Astrocyte (in vitro differentiated cells and primary cell): ENCODE measurements around the gene PROSER3. TPM values are rescaled to one million over a fixed set of nuclear protein-coding genes. Genes with fewer than 3 reads are reported as not detected.

Experiments
- DNase-seq: peaks from one replicate; pipeline ENCODE4 v3.0.0-alpha.2; 2010; ENCODE audit warnings: low read depth
- FAIRE-seq: peaks from 2 replicates; lab custom pipeline; 2011; peaks lifted over from hg19 to GRCh38; lab: Jason Lieb, UNC
- H2AFZ ChIP-seq: 2 replicates; pipeline ENCODE4 v1.6.0; 2012; ENCODE audit warnings: low read depth, low read length, inconsistent platforms
- H3K27ac ChIP-seq: 2 replicates; pipeline ENCODE4 v1.5.1; 2011; ENCODE audit warnings: low read depth, low read length, inconsistent platforms
- H3K27me3 ChIP-seq: 2 replicates; pipeline ENCODE4 v1.6.0; 2011; ENCODE audit warnings: low read length, inconsistent platforms; ENCODE audit not compliant: insufficient read depth
- H3K36me3 ChIP-seq: 2 replicates; pipeline ENCODE4 v1.5.1; 2011; ENCODE audit warnings: low read length, inconsistent platforms; ENCODE audit not compliant: insufficient read depth
- H3K4me1 ChIP-seq: 2 replicates; pipeline ENCODE4 v1.5.1; 2011; ENCODE audit warnings: low read length, inconsistent platforms; ENCODE audit not compliant: insufficient read depth
- H3K4me2 ChIP-seq: 2 replicates; pipeline ENCODE4 v1.6.0; 2012; ENCODE audit warnings: low read length, inconsistent platforms
- H3K4me3 ChIP-seq: 2 replicates; pipeline ENCODE4 v1.5.1; 2011; ENCODE audit warnings: low read depth, mild to moderate bottlenecking, low read length, inconsistent platforms; ENCODE audit not compliant: insufficient read depth
- H3K79me2 ChIP-seq: 2 replicates; pipeline ENCODE4 v1.6.0; 2012; ENCODE audit warnings: mild to moderate bottlenecking, low read length, inconsistent platforms; ENCODE audit not compliant: insufficient read depth
- H3K9ac ChIP-seq: 2 replicates; pipeline ENCODE4 v1.6.0; 2012; ENCODE audit warnings: mild to moderate bottlenecking, low read length, inconsistent platforms
- H3K9me3 ChIP-seq: 2 replicates; pipeline ENCODE4 v1.5.1; 2012; ENCODE audit warnings: low read depth, mild to moderate bottlenecking, low read length, inconsistent platforms; ENCODE audit not compliant: insufficient read depth
- H4K20me1 ChIP-seq: 2 replicates; pipeline ENCODE4 v1.6.0; 2012; ENCODE audit warnings: low read length, inconsistent platforms; ENCODE audit not compliant: insufficient read depth
- H3K27ac Mint-ChIP-seq: one replicate; pipeline ENCODE4 v1.8.0; 2021; ENCODE audit warnings: mild to moderate bottlenecking, mixed read lengths; ENCODE audit not compliant: unreplicated experiment
- H3K27me3 Mint-ChIP-seq: one replicate; pipeline ENCODE4 v1.8.0; 2021; ENCODE audit warnings: low read depth, mixed read lengths; ENCODE audit not compliant: unreplicated experiment
- H3K36me3 Mint-ChIP-seq: one replicate; pipeline ENCODE4 v1.8.0; 2021; ENCODE audit warnings: low read depth, mixed read lengths; ENCODE audit not compliant: unreplicated experiment
- H3K4me1 Mint-ChIP-seq: one replicate; pipeline ENCODE4 v1.8.0; 2021; ENCODE audit warnings: low read depth, mixed read lengths; ENCODE audit not compliant: unreplicated experiment
- H3K4me3 Mint-ChIP-seq: one replicate; pipeline ENCODE4 v1.8.0; 2021; ENCODE audit warnings: mild to moderate bottlenecking, moderate library complexity, mixed read lengths; ENCODE audit not compliant: unreplicated experiment
- H3K9me3 Mint-ChIP-seq: one replicate; pipeline ENCODE4 v1.8.0; 2021; ENCODE audit warnings: mild to moderate bottlenecking, mixed read lengths; ENCODE audit not compliant: unreplicated experiment
- EZH2 ChIP-seq: IDR thresholded peaks from 2 replicates; pipeline ENCODE4 v1.6.1; 2012; ENCODE audit warnings: mild to moderate bottlenecking, low read length, inconsistent platforms; ENCODE audit not compliant: insufficient read depth
- total RNA-seq: library from RNA; stranded (reverse); gene quantifications from 2 replicates; pipeline ENCODE4 v1.2.1, GENCODE V29; 2021
- TF ChIP-seq, protein P1 (sequence below): IDR thresholded peaks from 2 replicates; pipeline ENCODE4 v1.5.1; 2011; ENCODE audit warnings: low read depth, mild to moderate bottlenecking, inconsistent platforms, low read length, moderate library complexity; ENCODE audit not compliant: insufficient read depth

PROSER3 gene
- total RNA-seq, 1 donor from 2014 or later = 35.6 TPM

DNA sequence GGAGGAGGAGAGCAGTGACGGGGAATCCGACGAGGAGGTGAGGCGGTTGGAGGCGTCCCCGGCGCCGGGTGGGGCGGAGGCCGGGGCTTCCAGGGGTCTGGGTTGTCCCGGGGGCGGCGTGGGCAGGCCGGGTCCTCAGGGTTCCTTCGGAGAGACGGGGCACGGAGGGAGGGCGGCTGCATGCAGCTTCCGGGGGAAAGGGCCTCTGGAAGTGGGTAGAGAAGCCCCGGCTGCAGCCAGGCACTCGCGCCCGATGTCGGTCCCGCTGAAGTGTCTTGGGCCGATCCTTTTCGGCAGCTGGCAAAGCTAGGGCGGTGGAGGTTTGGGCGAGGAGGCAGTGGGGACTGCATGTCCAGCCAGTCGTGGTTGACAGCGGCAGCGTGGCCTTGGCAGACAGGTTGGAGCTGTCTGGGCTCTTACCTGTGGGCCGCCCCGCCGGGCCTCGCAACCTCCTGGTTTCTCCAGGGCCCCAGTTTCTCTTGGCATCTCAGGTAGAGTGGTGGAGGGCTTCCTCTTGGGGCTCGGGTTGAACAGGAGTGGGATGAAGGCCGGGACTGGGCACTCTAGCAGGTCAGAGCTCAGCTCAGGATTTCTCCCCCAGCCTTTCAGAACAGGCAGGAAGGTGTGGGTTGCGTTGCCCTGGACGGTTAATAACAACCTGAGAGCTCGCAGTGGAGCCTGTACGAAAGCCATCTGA lies 39.5 kb upstream of the PROSER3 start:
- Histone ChIP-seq H3K4me1 (peaks cover 18% of the 10 kb centered on the region), H2AFZ (no peak overlapping the region), H3K4me2 (peak overlapping the region; percentile 97), H3K27me3 (peaks cover 2% of the 10 kb centered on the region), H3K9ac (peak overlapping the region; percentile 87), H3K4me3 (peak overlapping the region; percentile 69), H3K36me3 (peaks cover 4% of the 10 kb centered on the region), H3K79me2 (peaks cover 41% of the 10 kb centered on the region), H3K27ac (peak overlapping the region; percentile 42), H4K20me1 (peaks cover 46% of the 10 kb centered on the region), H3K9me3 (no peaks in the 10 kb centered on the region)
- FAIRE-seq (no peak), DNase-seq (no peak)
- Mint-ChIP-seq H3K9me3 (no peaks in the 10 kb centered on the region), H3K27me3 (peaks cover 3% of the 10 kb centered on the region), H3K4me3 (peak overlapping the region; percentile 93), H3K4me1 (peaks cover 6% of the 10 kb centered on the region), H3K36me3 (peaks cover 6% of the 10 kb centered on the region), H3K27ac (peak overlapping the region; percentile 87)
- TF ChIP-seq, protein P1, sequence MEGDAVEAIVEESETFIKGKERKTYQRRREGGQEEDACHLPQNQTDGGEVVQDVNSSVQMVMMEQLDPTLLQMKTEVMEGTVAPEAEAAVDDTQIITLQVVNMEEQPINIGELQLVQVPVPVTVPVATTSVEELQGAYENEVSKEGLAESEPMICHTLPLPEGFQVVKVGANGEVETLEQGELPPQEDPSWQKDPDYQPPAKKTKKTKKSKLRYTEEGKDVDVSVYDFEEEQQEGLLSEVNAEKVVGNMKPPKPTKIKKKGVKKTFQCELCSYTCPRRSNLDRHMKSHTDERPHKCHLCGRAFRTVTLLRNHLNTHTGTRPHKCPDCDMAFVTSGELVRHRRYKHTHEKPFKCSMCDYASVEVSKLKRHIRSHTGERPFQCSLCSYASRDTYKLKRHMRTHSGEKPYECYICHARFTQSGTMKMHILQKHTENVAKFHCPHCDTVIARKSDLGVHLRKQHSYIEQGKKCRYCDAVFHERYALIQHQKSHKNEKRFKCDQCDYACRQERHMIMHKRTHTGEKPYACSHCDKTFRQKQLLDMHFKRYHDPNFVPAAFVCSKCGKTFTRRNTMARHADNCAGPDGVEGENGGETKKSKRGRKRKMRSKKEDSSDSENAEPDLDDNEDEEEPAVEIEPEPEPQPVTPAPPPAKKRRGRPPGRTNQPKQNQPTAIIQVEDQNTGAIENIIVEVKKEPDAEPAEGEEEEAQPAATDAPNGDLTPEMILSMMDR = no peak
- TF ChIP-seq EZH2 = no peak

DNA sequence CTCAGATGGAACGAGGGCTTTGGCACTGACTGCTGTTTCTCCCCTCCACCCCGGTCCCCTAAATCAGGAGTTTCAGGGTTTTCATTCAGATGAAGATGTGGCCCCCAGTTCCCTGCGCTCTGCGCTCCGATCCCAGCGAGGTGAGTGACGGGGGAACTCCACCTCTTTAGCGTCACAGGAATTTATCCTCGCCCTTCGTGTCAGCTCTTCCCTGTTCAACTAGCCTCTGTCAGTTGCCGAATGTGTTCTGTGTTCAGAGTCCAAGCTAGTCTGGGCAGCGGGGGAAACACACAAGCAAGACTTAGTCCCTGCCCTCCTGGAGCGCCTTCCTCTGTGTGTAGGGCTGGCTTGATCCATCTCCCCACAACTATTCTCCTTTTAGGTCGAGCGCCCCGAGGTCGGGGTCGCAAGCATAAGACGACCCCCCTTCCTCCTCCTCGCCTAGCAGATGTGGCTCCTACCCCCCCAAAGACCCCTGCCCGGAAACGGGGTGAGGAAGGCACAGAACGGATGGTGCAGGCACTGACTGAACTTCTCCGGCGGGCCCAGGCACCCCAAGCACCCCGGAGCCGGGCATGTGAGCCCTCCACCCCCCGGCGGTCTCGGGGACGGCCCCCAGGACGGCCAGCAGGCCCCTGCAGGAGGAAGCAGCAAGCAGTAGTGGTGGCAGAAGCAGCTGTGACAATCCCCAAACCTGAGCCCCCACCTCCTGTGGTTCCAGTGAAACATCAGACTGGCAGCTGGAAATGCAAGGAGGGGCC lies 38.4 kb upstream of the PROSER3 start:
- peak overlapping the region; percentile 69 for H3K4me3 ChIP-seq

More for the DNA sequence above, 38.4 kb upstream of the PROSER3 start:
- DNase-seq = no peak
- no peak for FAIRE-seq
- Mint-ChIP-seq H3K4me3 (peak overlapping the region; percentile 93), H3K4me1 (peaks cover 6% of the 10 kb centered on the region), H3K27me3 (no peaks in the 10 kb centered on the region), H3K36me3 (peaks cover 6% of the 10 kb centered on the region), H3K9me3 (no peaks in the 10 kb centered on the region), H3K27ac (peak overlapping the region; percentile 87)
- peaks cover 56% of the 10 kb centered on the region for H4K20me1 ChIP-seq
- TF ChIP-seq, protein P1 = no peak
- no peak for TF ChIP-seq EZH2
- no peak overlapping the region for H2AFZ ChIP-seq
- no peak overlapping the region for H3K27ac ChIP-seq
- H3K4me1 ChIP-seq = peaks cover 18% of the 10 kb centered on the region
- no peaks in the 10 kb centered on the region for H3K9me3 ChIP-seq
- peak overlapping the region; percentile 87 for H3K9ac ChIP-seq
- peak overlapping the region; percentile 97 for H3K4me2 ChIP-seq
- H3K36me3 ChIP-seq = peaks cover 4% of the 10 kb centered on the region
- peaks cover 41% of the 10 kb centered on the region for H3K79me2 ChIP-seq
- H3K27me3 ChIP-seq = no peaks in the 10 kb centered on the region
